K562 (cell line): Measurements from ENCODE around the gene STARD8. TPM values are rescaled to one million over a fixed set of nuclear protein-coding genes. Genes with fewer than 3 reads are reported as not detected.
A peak's percentile ranks its signal among the peaks of the same experiment; 100 is the strongest.

Experiments
- ATAC-seq: fragments of 200-7000 bp; cut with Tn5 transposase; 3 replicates; pipeline ENCODE4 v1.9.1; 2020; ENCODE audit warnings: moderate library complexity
- BruUV-seq: library from RNA; stranded (reverse); fragments of 400-500 nt; replicated peaks from 2 replicates; lab custom pipeline; 2021; lab: Mats Ljungman, UMichigan
- CTCF ChIA-PET: fragments of 300-600 bp; formaldehyde crosslinking; extraction: SDS; loops from one replicate; lab custom pipeline; 2021; ENCODE audit warnings: low intra/inter-chr PET ratio; lab: Yijun Ruan, JAX
- POLR2A ChIA-PET: fragments of 300-600, 350-650 bp; sonication (Branson Sonifier 250); formaldehyde crosslinking; extraction: SDS; loops from one replicate; lab custom pipeline; 2021; ENCODE audit warnings: antibody characterized with exemption, inconsistent platforms; lab: Yijun Ruan, JAX
- DNase-seq, 4 experiments: peaks; one replicate each; pipeline versions ENCODE4 v3.0.0 to v3.0.0-alpha.2; 2011 to 2018; ENCODE audit warnings: low spot score in 3 of 4, mixed read lengths in 3 of 4; ENCODE audit errors: extremely low read depth in 1 of 4
- FAIRE-seq: peaks from 2 replicates; lab custom pipeline; 2011; peaks lifted over from hg19 to GRCh38; lab: Jason Lieb, UNC
- H2AFZ ChIP-seq: 2 replicates; pipeline ENCODE4 v1.6.0; 2011; ENCODE audit warnings: low read depth, low read length, control low read depth, inconsistent platforms
- H3K27ac ChIP-seq: fragments of 200-600 bp; 3 replicates; pipeline ENCODE4 v1.8.0; 2011; ENCODE audit warnings: low read depth, mild to moderate bottlenecking, control low read depth, inconsistent platforms, low read length, moderate library complexity, mixed read lengths; ENCODE audit errors: extremely low read depth
- H3K27me3 ChIP-seq, 2 experiments: fragments of 300-600 bp in 1 of 2; 2 replicates in 1 of 2; 3 replicates in 1 of 2; pipeline versions ENCODE4 v1.6.0 to v1.8.0; 2011; ENCODE audit warnings: inconsistent platforms in 2 of 2, low read length in 2 of 2, mild to moderate bottlenecking in 1 of 2, mixed read lengths in 1 of 2, moderate library complexity in 1 of 2; ENCODE audit not compliant: control insufficient read depth in 2 of 2, insufficient read depth in 2 of 2
- H3K36me3 ChIP-seq: fragments of 300-600 bp; 3 replicates; pipeline ENCODE4 v1.8.0; 2011; ENCODE audit warnings: mild to moderate bottlenecking, low read length, inconsistent platforms; ENCODE audit not compliant: control insufficient read depth, insufficient read depth
- H3K4me1 ChIP-seq, 2 experiments: fragments of 200-600 bp in 1 of 2; replicated peaks in 1 of 2; 2 replicates in 1 of 2; 3 replicates in 1 of 2; pipeline versions ENCODE4 v1.5.1 to v1.8.0; 2011; ENCODE audit warnings: inconsistent platforms in 2 of 2, low read length in 2 of 2, mild to moderate bottlenecking in 1 of 2, mixed read lengths in 1 of 2, moderate library complexity in 1 of 2; ENCODE audit not compliant: control insufficient read depth in 2 of 2, insufficient read depth in 2 of 2
- H3K4me2 ChIP-seq: 2 replicates; pipeline ENCODE4 v1.6.1; 2011; ENCODE audit warnings: low read length, control low read depth, inconsistent platforms, mixed read lengths; ENCODE audit not compliant: insufficient read depth
- H3K4me3 ChIP-seq: fragments of 200-600 bp; sonication (generic), shearing (Covaris generic); 2 replicates; pipeline ENCODE4 v1.5.1; 2016; ENCODE audit warnings: control low read depth, inconsistent platforms
- H3K79me2 ChIP-seq: fragments of 200-600 bp; 3 replicates; pipeline ENCODE4 v1.8.0; 2011; ENCODE audit warnings: low read length, inconsistent platforms; ENCODE audit not compliant: control insufficient read depth, insufficient read depth
- H3K9ac ChIP-seq, 2 experiments: 2 replicates each; pipeline versions ENCODE4 v1.6.0 to v1.6.1; 2011; ENCODE audit warnings: low read depth in 2 of 2, low read length in 2 of 2, control low read depth in 1 of 2, inconsistent platforms in 1 of 2, mild to moderate bottlenecking in 1 of 2, mixed read lengths in 1 of 2; ENCODE audit not compliant: insufficient read depth in 1 of 2
- H3K9me1 ChIP-seq: one replicate; pipeline ENCODE4 v1.6.0; 2011; ENCODE audit warnings: inconsistent platforms, mild to moderate bottlenecking, low read length, moderate library complexity; ENCODE audit not compliant: control insufficient read depth, insufficient read depth
- H3K9me3 ChIP-seq: replicated peaks from 2 replicates; pipeline ENCODE4 v1.5.1; 2011; ENCODE audit warnings: low read depth, low read length, inconsistent platforms; ENCODE audit not compliant: control insufficient read depth, insufficient read depth
- H4K20me1 ChIP-seq: replicated peaks from 2 replicates; pipeline ENCODE4 v1.6.1; 2011; ENCODE audit warnings: low read length, inconsistent platforms, mixed read lengths; ENCODE audit not compliant: control insufficient read depth, insufficient read depth
- RBFOX2 ChIP-seq: fragments of 200-400 bp; formaldehyde crosslinking; IDR thresholded peaks from 2 replicates; pipeline ENCODE4 v1.6.1; 2017; ENCODE audit warnings: low read depth, mild to moderate bottlenecking, low read length, moderate library complexity
- WGBS: fragments of 100-300 bp; shearing (Covaris generic); methylation state at CpG from one replicate; pipeline ENCODE4 v1.1.6; 2016; ENCODE audit warnings: low coverage, mixed read lengths; ENCODE audit not compliant: insufficient coverage; ENCODE audit errors: missing lambda C conversion rate; 5-methylcytosine and 5-hydroxymethylcytosine counted together
- in situ Hi-C: fragments of 300-500 bp; cut with MboI; formaldehyde crosslinking; loops from 4 replicates; pipeline ENCODE4 v1.15.0; 2018; ENCODE audit warnings: inconsistent platforms, mixed read lengths
- intact Hi-C: fragments of 100-400 bp; cut with micrococcal nuclease; formaldehyde crosslinking; loops from 2 replicates; pipeline ENCODE4 v1.14.2; 2022
- polyA plus RNA-seq, 8 experiments: library from polyadenylated mRNA; depleted of rRNA in 4 of 8; stranded (reverse) in 5 of 8; unstranded in 3 of 8; fragments of >200 nt; fragmentation: Nextera tagmentation in 2 of 8; fragmentation: Illumina TruSeq in 1 of 8; extraction: Ambion mirVana in 2 of 8; extraction: Trizol in 1 of 8; gene quantifications; 2 replicates each; pipeline versions ENCODE4 v1.2.1 to v1.2.3, GENCODE V29; 2011 to 2014; ENCODE audit warnings: inconsistent platforms in 1 of 8, missing spikeins in 1 of 8
- total RNA-seq, 7 experiments: library from RNA; depleted of rRNA in 6 of 7; stranded (reverse); fragments of >200 nt in 6 of 7; fragmentation: Illumina TruSeq in 2 of 7; extraction: Trizol in 2 of 7; gene quantifications; 2 replicates each; pipeline versions ENCODE4 v1.2.1 to v1.2.3, GENCODE V29; 2011 to 2021; ENCODE audit warnings: low replicate concordance in 1 of 7
- TF ChIP-seq, protein P1 (sequence below), 3 experiments: IDR thresholded peaks in 2 of 3; conservative IDR thresholded peaks in 1 of 3; 2 replicates each; pipeline ENCODE4 v1.5.1; 2011 to 2012; ENCODE audit warnings: low read length in 3 of 3, mild to moderate bottlenecking in 3 of 3, control low read depth in 2 of 3, improper control_type of control experiment in 1 of 3, inconsistent platforms in 1 of 3, low read depth in 1 of 3, mixed read lengths in 1 of 3, moderate library complexity in 1 of 3; ENCODE audit not compliant: insufficient read depth in 2 of 3

Gene STARD8
- total and polyA plus RNA-seq, 9 of the 15 experiments (the other 6 are each of a cell fraction or from before 2014, with no cell fraction given) = 1.6 to 35.0 (median 15.9) TPM

DNA sequence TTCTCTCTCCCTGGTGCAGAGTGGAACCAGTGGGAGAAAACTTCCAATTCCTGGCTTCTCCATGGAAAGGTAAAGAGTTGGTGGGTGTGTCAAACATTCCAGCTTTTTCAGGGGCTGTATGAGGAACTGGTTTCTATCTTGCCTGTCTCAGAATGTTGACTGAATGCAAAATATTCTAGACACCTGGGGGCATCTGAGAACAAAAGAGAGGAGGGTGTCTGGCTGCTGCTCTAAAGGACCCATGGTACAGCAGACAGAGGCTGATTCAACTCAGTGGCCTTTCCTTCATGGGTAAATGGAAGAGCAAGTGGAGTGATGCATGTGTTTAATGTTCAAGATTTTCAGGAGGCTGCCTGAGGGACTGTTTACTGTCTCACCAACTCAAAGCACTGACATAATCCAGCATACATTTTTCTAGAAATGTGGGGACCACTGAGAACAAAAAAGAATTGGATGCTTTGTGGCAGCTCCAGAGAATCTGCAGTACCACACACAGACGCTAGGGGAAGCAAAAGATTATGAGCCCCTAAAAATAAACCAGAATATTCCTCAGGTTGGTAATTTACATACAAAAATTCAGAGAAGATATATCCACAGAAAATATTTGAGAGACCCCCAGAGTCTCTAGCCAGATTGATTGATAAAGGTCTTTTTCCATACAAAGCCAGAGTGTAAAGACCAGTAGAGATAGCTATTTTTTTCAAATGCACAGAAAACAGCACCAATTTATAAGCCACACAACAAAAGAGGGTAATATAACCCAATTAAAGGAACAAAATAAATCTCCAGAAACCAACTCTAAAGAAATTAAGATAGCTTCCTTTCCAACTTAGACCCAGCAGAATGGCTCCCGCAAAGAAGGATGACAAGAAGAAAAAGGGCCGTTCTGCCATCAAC, 48.0 kb upstream of the STARD8 start:
- no TSS peak for BruUV-seq
- H2AFZ ChIP-seq = no peak overlapping the region
- FAIRE-seq (peak; percentile 74), ATAC-seq (peak; percentile 41; the same call in 1 of the 3 replicates), DNase-seq (peak; percentile 8 to 29 (median 10))
- H3K9me1 ChIP-seq = no peaks in the 10 kb centered on the region
- 56% methylated on average over 3 of the region's 3 CpGs for WGBS
- intact Hi-C loops = no loop called here
- no peak overlapping the region for H3K4me3 ChIP-seq
- H3K4me2 ChIP-seq = no peak overlapping the region
- H3K27me3 ChIP-seq = no peaks in the 10 kb centered on the region
- TF ChIP-seq, protein P1, sequence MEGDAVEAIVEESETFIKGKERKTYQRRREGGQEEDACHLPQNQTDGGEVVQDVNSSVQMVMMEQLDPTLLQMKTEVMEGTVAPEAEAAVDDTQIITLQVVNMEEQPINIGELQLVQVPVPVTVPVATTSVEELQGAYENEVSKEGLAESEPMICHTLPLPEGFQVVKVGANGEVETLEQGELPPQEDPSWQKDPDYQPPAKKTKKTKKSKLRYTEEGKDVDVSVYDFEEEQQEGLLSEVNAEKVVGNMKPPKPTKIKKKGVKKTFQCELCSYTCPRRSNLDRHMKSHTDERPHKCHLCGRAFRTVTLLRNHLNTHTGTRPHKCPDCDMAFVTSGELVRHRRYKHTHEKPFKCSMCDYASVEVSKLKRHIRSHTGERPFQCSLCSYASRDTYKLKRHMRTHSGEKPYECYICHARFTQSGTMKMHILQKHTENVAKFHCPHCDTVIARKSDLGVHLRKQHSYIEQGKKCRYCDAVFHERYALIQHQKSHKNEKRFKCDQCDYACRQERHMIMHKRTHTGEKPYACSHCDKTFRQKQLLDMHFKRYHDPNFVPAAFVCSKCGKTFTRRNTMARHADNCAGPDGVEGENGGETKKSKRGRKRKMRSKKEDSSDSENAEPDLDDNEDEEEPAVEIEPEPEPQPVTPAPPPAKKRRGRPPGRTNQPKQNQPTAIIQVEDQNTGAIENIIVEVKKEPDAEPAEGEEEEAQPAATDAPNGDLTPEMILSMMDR (IDR thresholded peaks at IDR 0.05 in 2 of 3, conservative IDR thresholded peaks at IDR 0.05 in 1 of 3; ENCODE audit: insufficient read depth in 2 of 3, low read depth in 1 of 3, low read length in 3 of 3) = peak; percentile 40 to 45 (median 44); a peak in 4 of 6 replicates
- no peak for TF ChIP-seq RBFOX2
- no peaks in the 10 kb centered on the region for H4K20me1 ChIP-seq
- no peaks in the 10 kb centered on the region for H3K36me3 ChIP-seq
- POLR2A ChIA-PET = interaction anchor here (0.6 to 1.2 kb wide), 2 partner anchors 12 to 132 kb away, joined by 3 to 5 read pairs; no protein-coding TSS in a partner anchor
- H3K9ac ChIP-seq = no peak overlapping the region
- no peak overlapping the region for H3K27ac ChIP-seq
- in situ Hi-C loops = no loop called here
- CTCF ChIA-PET = no interaction called here
- H3K4me1 ChIP-seq = no peaks in the 10 kb centered on the region
- no peaks in the 10 kb centered on the region for H3K9me3 ChIP-seq
- H3K79me2 ChIP-seq = no peaks in the 10 kb centered on the region
